ENCODE results near the gene NLRP4.

NLRP4 gene

DNA sequence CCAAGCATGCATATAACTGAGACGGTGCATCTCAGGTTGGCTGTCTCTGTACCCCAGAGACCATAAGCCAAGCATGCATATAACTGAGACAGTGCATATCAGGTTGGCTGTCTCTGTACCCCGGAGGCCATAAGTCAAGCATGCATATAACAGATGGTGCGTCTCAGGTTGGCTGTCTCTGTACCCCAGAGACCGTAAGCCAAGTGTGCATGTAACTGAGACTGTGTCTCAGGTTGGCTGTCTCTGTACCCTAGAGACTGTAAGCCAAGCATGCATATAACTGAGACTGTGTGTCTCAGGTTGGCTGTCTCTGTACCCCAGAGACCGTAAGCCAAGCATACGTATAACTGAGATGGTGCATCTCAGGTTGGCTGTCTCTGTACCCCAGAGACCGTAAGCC lies 30.8 kb downstream of the NLRP4 start:
- TF ChIP-seq, protein P1, sequence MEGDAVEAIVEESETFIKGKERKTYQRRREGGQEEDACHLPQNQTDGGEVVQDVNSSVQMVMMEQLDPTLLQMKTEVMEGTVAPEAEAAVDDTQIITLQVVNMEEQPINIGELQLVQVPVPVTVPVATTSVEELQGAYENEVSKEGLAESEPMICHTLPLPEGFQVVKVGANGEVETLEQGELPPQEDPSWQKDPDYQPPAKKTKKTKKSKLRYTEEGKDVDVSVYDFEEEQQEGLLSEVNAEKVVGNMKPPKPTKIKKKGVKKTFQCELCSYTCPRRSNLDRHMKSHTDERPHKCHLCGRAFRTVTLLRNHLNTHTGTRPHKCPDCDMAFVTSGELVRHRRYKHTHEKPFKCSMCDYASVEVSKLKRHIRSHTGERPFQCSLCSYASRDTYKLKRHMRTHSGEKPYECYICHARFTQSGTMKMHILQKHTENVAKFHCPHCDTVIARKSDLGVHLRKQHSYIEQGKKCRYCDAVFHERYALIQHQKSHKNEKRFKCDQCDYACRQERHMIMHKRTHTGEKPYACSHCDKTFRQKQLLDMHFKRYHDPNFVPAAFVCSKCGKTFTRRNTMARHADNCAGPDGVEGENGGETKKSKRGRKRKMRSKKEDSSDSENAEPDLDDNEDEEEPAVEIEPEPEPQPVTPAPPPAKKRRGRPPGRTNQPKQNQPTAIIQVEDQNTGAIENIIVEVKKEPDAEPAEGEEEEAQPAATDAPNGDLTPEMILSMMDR (IDR thresholded peaks at IDR 0.05; ENCODE audit: insufficient read depth, missing control alignments): no peak
- no peak for DNase-seq (ENCODE audit: insufficient read length, low spot score)
- no peak for FAIRE-seq

DNA sequence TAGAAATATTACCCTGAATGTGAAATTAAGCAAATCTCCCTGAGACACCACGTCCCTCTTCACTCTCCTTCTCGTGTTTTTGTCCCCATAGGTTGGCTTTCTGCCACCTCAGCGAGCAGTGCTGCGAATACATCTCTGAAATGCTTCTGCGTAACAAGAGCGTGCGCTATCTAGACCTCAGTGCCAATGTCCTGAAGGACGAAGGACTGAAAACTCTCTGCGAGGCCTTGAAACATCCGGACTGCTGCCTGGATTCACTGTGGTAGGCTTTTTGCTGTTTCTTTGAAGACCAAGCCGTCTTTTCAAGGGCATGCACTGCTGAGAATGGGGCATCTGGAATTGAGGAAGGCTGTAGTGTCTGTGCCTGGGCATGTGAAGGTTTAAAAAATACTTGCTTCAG lies 34.4 kb downstream of the NLRP4 start:
- FAIRE-seq (no peak), DNase-seq (ENCODE audit: insufficient read length, low spot score) (no peak)
- TF ChIP-seq, protein P1 (IDR thresholded peaks at IDR 0.05; ENCODE audit: insufficient read depth, missing control alignments): no peak

DNA sequence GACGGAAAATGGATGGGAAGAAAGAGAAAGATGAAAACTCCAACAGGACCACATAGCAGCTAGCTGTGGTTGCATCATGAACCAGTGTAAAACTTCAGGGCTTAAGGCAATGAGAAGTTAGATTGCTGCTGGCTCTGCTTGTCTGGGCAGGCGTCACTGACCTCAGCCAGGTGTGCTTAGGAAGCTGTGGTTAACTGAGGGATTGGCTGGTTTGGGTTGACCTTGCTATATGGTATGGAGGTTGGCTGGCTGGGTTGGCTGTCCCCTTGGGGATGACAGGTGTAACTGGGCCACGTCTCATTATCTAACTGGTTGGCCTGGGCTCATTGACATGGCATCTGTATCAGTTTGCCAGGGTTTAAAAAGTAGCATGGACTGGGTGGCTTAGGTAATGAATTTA lies 40.9 kb downstream of the NLRP4 start:
- DNase-seq (ENCODE audit: insufficient read length, low spot score): no peak
- TF ChIP-seq, protein P1 (IDR thresholded peaks at IDR 0.05; ENCODE audit: insufficient read depth, missing control alignments): no peak
- FAIRE-seq: no peak

DNA sequence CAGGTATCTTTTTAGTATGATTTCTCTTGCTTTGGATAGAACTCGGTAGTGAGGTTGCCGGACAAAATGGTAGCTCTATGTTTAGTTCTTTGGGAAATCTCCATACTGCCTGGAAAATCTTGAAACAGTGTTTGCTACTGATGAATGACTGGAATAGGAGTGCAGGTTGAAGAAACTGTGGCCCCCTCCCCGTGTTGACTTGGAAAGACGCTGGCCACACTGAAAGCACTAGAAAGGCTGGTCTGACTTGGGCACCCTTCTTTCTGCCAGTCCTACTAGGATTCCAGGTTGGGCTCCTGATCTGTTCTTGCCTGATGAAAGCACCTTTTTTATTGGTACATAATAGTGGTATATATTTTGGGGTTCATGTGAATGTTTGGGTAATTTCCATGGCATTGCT lies 46.3 kb downstream of the NLRP4 start:
- DNase-seq (ENCODE audit: insufficient read length, low spot score) (no peak), FAIRE-seq (no peak)
- TF ChIP-seq, protein P1 (IDR thresholded peaks at IDR 0.05; ENCODE audit: insufficient read depth, missing control alignments): no peak

DNA sequence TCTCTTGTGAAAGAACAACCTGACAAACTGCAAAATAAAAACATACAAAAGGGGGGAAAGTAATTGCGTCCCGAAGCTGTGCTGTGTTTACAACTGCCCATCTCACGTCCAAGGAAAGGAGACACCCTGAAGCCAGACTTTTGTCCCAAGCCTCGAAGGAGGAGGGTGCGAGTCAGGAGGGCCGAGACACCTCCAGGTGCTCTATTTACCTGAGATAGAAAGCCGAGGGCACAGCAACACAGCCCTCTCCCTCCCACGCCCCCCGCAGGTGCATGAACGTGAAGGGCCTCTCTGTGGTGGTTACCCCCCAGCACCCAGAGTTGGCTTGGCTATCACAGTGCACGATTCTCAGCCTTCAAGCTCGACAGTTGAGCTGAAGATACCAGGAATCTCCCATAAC lies 62.6 kb downstream of the NLRP4 start:
- FAIRE-seq (no peak), DNase-seq (ENCODE audit: insufficient read length, low spot score) (no peak)
- TF ChIP-seq, protein P1 (IDR thresholded peaks at IDR 0.05; ENCODE audit: insufficient read depth, missing control alignments): no peak

DNA sequence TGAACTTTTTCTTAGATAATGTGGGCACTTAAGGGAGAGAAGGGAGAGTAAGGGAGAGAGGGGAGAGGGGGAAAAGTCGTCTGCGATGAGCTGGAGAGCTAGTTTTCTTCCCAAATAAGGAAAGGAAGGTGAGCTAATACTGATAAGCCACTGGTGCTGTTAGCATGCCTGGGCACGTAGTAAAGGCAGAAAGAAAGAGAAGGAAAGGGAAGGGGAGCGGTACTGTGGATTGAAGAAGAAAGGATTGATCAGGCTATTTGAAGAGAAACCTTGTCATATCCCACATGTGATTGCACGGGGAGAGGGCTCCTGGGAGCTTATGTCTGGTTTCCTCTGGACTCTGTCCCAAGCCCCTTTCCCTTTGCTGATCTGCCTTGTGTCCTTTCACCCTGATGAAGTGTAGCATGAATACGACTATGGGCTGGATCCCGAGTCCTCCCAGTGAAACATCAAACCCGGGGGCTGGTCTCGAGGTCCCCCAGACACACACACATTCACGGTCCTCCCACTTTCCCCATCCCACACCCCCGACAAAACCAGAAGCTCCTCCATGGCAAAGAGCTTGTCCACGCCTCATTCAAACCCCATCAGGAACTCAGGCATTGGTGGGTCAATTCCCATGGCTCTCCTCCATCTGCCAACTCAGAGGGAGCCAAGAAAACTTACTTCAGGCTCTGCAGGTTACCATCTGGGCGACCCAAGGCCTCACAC lies 65.2 kb downstream of the NLRP4 start:
- TF ChIP-seq, protein P1 (IDR thresholded peaks at IDR 0.05; ENCODE audit: insufficient read depth, missing control alignments): no peak
- DNase-seq (ENCODE audit: insufficient read length, low spot score): no peak
- FAIRE-seq: no peak

DNA sequence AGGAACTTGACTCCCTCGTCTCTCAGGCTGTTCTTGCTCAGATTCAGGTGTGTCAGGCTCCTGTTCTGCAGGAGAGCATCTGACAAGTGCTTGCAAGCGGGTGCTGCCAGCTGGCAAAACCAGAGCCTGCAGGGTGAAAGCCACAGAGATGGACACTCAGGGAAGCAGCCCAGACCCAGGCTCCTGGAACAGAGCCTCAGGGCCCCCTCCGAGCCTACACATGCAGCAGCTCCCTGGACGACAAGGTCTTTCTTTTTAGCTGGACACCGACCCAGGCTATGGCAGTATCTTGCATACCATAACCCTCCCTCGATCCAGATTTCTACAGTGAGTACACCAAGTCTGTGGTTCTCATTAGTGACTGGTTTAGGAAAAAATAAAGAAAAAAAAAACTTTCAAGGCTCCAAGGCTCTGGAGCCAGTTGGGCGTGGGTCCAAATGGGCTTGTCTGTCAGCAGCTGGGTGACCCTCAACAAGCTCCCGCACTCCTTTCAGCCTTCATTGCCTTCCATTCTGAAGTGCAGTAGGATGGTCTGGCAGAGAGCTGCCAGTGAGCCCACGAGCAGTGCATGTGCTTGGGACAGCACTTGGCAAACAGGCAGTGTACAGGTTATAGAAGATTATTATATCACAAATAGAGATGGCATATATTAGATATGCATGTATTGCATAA lies 65.9 kb downstream of the NLRP4 start:
- DNase-seq (ENCODE audit: insufficient read length, low spot score) (no peak), FAIRE-seq (no peak)
- TF ChIP-seq, protein P1 (IDR thresholded peaks at IDR 0.05; ENCODE audit: insufficient read depth, missing control alignments): no peak
